HG03521 (cell line): ENCODE measurements around the gene CYP3A4.
"Not testable (repeated sequence)": the region's sequence is repeated elsewhere in the genome, so short reads cannot be mapped to it uniquely, and the experiment has no call there.

ENCODE experiments used
- ATAC-seq: cut with Tn5 transposase; IDR thresholded peaks from one replicate; pipeline ENCODE4 v1.9.1; 2021; ENCODE audit warnings: mild to moderate bottlenecking, moderate library complexity; ENCODE audit not compliant: unreplicated experiment

Gene CYP3A4

DNA sequence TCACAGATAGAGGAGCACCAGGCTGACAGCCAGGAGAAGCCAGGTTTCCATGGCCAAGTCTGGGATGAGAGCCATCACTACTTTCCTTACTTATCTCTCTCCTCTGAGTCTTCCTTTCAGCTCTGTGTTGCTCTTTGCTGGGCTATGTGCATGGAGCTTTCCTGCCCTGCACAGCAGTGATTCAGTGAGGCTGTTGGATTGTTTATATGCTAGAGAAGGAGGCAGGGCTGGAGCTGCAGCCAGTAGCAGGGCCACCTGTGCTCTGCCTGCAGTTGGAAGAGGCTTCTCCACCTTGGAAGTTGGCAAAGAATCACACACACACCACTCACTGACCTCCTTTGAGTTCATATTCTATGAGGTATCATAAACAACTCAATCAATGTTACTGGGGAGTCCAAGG, at the start of gene CYP3A4:
Gene CYP3A4, minus strand, starts transcription at position 178 of the 400 bp plus-strand sequence. Its CDS starts 103 bp downstream, at position 75.
- ATAC-seq: no peak

DNA sequence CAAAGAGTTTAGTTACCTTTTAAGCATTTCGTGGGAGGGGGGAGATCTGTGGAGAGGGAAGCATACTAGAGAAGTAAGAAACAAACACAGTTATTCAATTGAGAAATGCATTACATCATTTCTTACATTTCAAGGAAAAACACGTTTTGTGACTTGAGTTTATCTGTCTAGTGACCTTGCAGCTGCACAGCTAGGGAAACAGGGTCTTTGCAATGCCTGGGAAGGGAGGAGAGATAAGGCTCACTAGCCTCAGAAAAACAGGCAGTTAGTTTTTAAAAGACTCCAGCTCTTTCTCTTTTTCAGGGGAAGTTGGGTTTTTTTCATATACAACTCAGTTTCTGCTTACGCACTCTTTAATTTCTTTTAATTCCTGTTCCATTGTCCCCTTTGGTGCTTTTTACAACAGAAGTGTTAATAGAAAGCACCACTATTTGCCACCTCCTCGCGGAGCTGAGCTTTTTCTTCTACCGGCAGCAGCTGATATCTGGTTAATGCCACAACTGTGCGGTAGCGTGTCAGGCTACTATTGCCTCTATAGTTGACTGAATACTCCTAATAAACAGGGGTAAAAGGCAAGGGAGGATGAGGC, 49.4 kb upstream of the CYP3A4 start:
- no peak for ATAC-seq

DNA sequence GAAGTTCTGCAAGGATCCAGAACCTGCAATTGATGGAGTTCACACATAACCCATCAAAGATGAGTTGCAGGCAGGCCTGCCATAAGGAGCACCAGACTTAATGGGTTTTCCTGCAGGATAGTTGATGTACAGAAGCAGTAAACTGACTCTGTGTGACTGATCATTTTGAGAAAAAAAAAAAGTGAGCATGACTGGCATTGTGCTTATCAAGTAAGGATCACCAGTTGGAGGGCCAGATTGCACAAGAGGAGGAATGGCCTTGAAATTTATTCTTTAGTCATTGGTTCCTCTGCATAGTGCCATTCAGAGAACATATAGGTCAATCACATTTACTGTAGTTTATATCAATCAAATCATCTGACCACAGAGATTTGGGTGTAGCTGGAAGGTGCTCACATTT, 47.6 kb upstream of the CYP3A4 start:
- no peak for ATAC-seq

DNA sequence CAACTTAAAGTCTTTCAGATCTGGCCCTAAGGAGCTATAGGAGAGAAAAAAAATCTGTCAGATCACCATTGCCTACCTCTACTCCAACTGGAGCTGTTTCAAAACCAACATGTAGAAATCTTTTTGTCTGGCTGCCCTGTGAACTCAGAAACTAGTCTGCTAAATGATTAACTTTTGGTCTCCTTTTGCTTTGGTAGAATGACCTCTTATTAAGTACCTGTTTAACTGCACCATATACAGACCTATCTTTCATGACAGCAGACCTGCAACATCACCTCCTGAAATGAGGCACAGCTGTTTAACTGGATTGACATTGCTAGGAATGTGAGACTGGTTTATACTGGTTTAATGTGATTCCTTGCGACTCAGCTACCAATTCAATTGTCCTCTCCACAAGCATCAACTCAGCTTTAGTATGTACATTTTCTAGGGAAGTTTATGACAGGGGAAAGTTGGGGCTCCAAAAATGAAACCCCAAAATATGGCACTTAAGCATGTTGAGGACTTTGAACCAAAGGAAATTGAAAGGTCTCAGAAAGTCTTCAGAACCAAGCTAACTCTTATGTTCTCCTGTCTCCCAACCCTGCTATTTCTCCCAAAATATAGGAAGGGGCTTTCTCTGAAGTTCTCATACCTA, 45.7 kb upstream of the CYP3A4 start:
- no peak for ATAC-seq

DNA sequence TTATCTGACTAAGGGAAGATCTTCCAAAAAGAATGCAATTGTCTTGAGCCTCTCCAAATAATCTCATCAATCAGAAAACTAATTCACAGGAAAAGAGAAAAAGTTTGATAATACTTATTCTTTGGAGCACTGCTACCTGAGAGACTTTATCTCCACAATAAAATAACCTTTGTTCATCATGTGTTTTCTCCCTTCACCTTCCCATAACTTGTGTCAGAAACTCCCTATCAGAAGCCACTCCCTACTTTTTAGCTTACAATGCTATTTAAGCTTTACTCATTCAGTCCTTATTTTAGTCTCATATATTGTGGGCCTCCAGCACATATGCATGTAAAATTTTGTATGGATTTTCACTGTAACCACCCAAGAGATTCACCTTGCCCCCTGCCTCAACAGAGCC, 44.8 kb upstream of the CYP3A4 start:
- no peak for ATAC-seq

DNA sequence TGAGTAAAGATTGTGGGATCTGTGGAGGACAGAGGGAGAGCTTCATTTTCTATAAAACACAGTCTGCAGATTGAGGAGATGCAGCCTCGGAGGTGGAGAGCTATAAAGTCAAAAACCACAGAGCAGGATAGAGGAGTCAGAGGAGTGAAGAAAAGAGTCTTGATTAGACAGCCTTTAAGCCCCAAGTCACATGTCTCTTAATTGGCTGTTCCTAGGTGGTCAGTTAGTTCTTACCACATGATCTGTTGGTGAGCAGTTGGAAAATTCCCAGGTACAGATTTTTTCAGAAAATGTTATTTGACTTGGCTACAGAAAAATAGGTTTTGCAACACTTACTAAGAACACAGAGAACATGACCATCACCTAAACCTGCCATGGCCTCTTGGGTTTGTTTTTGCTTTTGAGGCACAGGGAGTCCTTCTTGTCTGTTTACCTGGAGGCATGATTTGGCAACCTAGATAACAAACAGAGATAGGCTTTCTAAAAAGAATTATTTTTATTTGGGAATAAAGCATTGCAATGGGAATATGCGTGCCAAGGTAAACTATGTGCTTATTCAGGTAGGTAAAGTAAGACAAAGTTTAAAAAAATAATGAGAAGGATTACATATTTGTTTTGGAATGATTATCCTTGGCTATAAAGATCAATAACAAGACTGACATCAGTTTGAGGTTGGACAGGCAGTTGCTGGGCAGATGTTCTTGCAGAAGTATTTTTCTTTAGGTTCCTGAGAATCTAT, 43.2 kb upstream of the CYP3A4 start:
- ATAC-seq: no peak

DNA sequence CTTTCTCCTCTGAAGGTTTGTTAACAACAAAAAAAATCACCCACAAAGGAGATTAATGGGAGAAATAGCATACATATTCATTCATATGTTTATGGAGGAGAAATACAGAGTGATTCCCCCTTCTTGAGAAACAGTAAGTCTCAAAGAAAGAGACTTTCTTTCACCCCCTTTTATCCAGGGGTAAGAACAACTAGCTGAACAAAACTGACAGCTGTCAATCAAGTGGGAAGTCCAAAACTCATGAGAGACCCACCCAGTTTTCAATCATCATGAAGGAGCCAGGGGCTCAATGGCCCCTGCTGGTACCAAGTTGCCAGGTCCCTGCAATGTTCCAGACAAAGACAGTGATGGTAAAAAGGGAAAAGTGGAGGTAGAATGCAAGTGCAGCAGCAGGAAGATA, 41.9 kb upstream of the CYP3A4 start:
- ATAC-seq: no peak

DNA sequence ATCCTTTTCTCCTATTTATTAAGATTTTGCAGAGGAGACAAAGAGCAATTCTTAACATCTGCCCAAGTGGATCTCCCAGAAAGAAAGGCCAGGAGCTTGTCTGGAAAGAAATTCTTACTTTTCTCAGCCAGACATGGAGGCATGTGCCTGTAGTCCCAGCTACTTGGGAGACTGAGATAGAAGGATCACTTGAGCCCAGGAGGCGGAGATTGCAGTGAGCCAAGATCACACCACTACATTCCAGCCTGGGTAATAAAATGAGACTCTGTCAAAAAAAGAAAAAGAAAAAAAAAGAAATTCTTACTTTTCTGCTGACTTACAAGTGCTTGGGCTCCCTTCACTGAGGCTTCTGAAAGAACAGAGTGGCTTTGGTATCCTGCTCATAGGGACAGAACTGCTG, 41.5 kb upstream of the CYP3A4 start:
- no peak for ATAC-seq

DNA sequence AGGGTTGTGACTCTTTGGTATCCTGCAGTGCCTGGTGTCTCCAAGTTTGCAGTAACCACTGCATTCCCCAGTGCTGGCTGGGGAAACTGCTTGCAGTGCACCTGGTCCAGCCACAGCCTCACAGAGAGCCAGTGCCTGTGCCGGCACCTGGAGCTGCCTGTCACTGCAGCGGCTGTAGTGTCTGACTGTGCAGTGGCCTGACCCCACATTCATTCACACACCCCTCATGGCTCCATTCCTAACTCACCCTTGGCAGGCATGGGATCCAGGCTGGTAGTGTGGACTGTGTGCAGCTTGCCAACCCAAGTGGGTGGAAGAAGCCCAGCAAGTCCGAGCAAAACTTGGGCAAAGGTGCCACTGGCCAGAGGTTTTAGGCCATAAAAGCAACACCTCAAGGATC, 40.1 kb upstream of the CYP3A4 start:
- ATAC-seq: no peak

DNA sequence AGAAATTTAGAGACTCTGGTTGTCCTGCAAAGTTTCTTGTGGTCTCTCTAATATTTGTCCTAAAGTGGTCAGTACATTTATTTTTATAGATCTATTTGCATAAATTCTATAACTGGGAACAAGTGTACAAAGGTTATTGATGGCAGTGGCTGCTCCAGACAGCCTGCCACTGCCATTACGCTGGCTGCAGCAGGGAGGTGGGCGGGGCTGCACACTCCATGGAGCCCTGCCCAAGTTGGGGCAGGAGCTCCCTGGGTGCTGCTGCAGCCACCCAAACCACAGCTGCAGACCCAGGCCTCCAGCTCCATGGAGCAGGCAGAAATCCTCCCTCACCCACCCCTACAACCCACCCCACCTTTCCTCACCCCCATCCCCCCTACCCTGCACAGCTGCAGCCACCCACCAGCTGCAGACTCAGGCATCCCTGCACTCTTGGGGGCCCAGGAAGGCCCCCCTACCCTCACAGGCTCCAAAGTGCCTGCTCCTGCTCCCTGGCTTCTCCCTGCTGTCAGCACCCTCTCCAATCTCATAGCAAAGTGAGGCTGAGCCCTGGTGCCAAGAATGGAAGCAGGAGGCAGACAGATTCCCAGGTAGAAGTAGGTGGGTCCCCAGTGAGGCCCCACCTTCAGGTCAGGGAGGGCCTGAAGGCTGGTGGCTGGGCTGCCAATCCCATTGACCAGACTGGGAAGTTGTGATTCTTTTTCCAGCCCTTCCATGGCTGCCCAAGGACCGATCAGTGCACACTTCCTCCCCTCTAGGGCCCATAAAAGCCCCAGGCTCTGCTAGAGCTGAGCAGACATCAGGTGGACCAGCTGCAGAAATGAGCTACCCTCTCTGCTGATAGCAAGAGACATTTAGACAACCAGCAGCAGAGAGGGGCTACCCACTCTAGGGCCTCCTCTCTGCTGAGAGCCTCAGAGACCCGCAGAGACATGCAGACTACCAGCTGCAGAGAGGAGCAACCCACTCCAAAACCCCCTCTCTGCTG, 39.0 kb upstream of the CYP3A4 start:
- ATAC-seq: no peak

DNA sequence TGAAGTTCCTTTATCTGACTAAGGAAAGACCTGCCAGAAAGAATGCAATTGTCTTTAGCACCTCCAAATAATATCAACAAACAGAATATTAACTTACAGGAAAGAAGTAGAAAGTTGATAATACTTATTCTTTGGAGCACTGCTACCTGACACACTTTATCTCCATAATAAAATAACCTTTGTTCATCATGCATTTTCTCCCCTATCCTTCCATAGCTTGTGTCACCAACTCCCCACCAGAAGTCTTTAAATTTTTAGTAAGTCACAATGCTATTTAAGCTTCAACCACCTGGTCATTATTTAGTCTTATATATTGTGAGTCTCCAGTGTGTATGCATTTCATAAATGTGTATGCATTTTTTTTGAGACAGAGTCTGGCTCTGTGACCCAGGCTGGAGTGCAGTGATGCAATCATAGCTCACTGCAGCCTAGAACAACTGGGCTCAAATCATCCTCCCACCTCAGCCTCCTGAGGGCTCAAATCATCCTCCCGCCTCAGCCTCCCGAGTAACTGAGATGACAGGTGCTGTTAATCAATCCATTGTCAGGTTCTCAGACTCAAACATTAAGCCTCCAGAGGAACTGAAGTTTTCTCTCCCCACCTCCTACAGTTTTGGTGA, 36.5 kb upstream of the CYP3A4 start:
- ATAC-seq: no peak

DNA sequence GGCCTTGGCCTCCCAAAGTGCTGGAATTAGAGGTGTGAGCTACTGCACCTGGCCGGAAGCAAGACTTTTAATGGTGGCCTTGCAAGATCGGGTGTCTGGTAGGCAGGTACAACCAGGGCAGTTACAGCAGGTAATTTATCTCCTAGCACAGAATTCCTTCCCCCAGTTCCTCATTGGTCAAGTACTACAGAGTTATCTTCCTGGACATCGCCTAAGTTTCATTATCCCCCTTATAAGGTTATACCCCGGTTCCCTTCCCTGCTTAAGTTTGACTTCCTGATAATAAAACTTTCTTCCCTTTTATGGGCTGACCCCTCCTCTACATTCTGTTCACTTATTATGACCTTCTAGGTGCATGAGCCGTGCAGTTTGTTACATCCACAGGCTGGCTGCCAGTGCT, 24.8 kb upstream of the CYP3A4 start:
- no peak for ATAC-seq

DNA sequence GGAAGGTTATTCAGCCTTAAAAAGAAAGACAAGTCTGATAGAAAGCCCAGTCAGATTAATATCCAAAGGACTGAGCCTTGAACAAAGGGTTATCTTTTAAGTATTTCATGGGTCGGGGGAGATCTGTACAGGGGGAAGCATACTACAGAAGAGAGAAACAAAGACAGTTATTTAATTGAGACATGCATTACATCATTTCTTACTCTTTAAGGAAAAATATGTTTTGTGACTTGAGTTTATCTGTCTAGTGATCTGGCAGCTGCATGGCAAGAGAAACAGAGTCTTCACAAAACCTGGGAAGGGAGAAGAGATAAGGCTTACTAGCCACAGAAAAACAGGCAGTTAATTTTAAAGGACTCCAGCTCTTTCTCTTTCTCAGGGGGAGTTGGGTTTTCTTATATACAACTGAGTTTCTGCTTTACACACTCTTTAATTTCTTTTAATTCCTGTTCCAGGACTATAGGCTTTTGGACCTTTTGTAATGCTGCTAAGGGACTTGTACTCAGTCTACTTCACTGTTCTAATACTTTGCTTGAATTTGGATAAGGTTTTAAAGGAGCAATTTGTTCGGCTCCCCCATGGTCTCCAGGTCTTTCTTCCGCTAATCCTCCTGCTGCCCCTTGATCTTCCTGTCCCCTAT, 23.0 kb upstream of the CYP3A4 start:
- no peak for ATAC-seq

DNA sequence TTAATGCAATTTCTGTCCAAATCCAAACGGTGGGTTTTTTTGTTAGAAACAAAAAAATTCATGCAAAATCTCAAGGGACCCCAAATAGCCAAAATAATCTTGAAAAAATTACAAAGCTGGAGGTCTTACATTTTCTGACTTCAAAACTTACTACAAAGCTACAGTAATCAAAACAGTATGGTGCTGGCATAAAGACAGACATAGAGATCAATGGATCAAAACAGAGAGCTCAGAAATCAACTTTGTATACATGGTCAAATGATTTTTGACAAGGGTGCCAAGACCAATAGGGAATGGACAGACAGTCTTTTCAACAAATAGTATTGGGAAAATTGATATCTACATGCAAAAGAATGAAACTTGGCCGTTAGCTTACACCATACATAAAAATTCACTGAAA, 21.7 kb upstream of the CYP3A4 start:
- no peak for ATAC-seq

DNA sequence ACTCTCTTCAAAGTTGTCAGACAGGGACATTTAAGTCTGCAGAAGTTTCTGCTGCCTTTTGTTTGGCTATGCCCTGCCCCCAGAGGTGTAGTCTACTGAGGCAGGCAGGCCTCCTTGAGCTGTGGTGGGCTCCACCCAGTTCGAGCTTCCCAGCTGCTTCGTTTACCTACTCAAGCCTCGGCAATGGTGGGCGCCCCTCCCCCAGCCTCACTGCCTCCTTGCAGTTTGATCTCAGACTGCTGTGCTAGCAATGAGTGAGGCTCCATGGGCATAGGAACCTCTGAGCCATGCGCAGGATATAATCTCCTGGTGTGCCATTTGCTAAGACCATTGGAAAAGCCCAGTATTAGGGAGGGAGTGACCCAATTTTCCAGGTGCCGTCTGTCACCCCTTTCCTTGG, 19.1 kb upstream of the CYP3A4 start:
- not testable (repeated sequence) for ATAC-seq

DNA sequence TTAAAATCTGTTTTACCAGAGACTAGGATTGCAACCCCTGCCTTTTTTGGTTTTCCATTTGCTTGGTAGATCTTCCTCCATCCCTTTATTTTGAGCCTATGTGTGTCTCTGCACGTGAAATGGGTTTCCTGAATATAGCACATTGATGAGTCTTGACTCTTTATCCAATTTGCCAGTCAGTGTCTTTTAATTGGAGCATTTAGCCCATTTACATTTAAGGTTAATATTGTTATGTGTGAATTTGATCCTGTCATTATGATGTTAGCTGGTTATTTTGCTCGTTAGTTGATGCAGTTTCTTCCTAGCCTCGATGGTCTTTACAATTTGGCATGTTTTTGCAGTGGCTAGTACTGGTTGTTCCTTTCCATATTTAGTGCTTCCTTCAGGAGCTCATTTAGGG, 17.4 kb upstream of the CYP3A4 start:
- ATAC-seq: not testable (repeated sequence)

DNA sequence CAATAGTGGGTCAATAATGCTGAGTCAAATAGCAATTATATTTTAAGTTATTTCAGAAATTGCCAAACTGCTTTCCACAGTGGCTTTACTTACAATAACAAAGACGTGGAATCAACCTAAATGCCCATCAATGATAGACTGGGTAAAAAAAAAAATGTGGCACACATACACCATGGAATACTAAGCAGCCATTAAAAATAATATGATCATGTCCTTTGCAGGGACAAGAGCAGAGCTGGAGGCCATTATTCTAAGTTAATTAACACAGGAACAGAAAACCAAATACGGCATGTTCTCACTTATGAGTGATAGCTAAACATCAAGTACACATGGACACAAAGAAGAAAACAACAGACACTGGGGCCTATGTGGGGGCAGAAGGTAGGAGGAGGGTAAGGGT, 15.0 kb upstream of the CYP3A4 start:
- no peak for ATAC-seq

DNA sequence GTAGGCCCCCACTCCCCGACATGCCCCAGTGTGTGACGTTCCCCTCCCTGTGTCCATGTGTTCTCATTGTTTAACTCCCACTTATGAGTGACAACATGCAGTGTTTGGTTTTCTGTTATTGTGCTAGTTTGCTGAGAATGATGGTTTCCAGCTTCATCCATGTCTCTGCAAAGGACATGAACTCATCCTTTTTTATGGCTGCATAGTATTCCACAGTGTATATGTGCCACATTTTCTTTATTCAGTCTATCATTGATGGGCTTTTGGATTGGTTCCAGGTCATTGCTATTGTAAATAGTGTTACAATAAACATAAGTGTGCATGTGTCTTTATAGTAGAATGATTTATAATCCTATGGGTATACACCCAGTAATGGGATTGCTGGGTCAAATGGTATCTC, 11.9 kb upstream of the CYP3A4 start:
- not testable (repeated sequence) for ATAC-seq

DNA sequence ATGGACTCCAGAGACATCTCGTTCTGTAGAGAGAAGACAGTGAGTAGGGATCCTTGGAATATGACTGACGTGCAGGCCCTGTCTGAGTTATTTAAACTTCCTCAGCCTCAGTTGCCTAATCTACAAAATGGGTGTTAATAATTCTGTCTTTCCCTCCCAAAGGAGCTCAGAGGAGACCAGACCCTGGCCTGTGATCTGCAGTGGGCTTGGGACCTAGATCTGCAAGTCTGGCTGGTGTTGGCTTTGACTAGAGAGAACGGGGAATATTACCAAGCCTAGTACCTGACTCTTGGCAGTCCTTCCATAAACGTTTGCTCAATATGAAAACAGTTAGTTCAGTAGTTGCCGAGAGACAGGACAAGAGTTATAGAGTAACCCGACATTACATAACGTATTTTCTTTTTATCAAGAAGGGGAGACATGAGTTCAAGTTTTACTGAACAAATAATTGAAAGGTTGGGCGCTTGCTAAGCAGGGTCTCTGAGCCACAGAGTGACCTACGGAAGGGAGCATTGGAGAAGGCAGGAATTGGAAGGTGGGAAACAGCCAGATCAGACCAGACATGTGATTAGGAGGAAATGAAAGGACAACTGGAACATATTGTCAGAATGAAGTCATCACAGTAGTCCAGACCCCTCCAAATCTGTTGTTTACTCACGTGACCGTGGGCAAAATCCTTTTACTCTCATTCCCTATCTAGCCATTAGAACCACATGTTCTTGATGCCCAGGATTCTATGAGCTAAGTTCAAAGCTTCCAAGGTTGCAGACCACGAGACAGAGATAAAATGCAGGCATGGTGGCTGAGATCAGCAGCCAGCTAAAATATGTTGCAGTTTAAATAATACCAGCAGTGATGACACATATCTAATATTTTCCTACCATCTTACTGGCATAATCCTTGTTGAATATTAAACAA, 10.9 kb upstream of the CYP3A4 start:
- no peak for ATAC-seq
